ENCODE results near the gene FRG2.
A peak's percentile ranks its signal among the peaks of the same experiment; 100 is the strongest.
"Not testable (repeated sequence)": the region's sequence is repeated elsewhere in the genome, so short reads cannot be mapped to it uniquely, and the experiment has no call there.

Gene FRG2

DNA sequence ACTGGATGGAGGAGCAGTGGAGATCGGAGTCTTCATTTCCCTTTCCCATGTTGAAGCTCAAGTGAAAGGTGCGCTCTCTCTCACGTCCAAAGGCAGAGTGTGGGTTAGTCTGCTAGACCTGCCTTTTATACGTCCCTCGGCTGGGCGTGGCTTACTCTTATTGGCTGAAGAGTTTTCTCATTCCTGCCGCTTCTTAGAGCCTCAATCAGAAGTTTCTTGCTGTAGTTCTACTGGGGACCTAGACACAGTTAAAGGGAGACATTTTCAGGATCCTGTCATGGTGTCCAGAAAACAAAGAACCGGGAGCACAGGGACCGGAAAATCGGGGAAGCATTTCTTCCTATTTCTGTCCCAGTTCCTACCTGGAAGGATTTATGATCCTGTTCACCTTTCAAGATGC lies at the start of gene FRG2:
FRG2 (minus strand) TSS at position 101 of the 400 bp plus-strand sequence; CDS start at position 49, 52 bp downstream.
- not testable (repeated sequence) for H3K27ac ChIP-seq

DNA sequence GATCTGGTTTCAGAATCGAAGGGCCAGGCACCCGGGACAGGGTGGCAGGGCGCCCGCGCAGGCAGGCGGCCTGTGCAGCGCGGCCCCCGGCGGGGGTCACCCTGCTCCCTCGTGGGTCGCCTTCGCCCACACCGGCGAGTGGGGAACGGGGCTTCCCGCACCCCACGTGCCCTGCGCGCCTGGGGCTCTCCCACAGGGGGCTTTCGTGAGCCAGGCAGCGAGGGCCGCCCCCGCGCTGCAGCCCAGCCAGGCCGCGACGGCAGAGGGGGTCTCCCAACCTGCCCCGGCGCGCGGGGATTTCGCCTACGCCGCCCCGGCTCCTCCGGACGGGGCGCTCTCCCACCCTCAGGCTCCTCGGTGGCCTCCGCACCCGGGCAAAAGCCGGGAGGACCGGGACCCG lies 41.3 kb upstream of the FRG2 start:
- not testable (repeated sequence) for H3K27ac ChIP-seq

DNA sequence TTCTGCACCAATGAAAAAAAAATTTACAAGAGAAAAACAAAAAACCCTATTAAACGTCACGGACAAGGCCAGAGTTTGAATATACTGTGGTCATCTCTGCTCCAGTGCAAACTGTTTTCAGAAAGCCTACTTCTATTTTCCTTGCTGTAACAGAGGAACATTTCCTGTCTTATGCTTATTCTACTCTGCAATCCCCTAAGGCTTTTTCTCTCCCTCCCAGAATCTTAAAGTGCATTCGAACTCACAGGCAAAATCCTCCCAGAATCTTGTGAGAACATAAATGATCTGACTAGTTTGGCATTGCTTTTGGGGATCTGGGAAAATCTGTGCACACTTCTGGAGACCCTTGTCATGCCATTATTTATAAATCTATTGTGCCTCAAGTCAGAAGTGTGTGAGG lies 37.7 kb upstream of the FRG2 start:
- H3K27ac ChIP-seq: not testable (repeated sequence)

DNA sequence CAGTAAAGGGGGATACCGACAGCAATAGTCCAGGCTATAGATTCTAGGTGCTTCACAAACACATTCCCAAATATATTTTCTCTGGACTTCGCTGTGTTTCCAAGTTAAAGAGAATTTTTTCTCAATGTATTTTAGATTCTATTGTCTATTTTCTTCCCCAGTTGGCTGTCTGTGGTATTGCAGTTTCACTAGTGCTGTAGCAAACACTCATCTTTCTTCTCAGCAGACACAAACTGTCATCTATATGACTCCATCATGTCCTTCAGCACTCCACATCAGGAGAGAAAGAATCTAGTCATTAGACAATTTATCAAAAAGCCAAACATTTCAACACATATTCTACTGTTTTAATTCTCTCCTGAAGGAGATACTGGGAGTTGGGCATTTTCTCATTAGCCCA lies 37.3 kb upstream of the FRG2 start, which contains the start of gene DBET:
DBET (plus strand) TSS at position 161 of the 400 bp plus-strand sequence.
- H3K27ac ChIP-seq: not testable (repeated sequence)

DNA sequence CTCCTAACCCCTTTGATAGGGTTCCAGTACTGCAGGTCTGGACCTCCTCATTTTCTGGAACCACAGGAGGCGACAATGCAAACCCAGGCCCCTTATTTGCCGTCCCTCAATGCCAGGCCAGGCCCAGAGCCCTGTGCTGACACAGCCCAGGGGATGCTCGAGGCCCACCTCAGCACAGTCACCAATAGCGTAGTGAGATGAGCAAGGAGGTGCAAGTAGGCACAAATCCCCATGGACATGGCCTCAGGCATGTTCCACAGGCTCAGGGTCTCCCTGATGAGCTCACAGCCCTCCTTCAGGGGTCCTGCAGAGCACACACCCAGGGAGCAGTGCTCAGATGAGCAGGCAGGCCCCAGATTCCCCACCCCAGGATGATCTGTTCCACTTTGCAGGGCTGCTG lies 31.9 kb upstream of the FRG2 start:
- H3K27ac ChIP-seq: not testable (repeated sequence)

DNA sequence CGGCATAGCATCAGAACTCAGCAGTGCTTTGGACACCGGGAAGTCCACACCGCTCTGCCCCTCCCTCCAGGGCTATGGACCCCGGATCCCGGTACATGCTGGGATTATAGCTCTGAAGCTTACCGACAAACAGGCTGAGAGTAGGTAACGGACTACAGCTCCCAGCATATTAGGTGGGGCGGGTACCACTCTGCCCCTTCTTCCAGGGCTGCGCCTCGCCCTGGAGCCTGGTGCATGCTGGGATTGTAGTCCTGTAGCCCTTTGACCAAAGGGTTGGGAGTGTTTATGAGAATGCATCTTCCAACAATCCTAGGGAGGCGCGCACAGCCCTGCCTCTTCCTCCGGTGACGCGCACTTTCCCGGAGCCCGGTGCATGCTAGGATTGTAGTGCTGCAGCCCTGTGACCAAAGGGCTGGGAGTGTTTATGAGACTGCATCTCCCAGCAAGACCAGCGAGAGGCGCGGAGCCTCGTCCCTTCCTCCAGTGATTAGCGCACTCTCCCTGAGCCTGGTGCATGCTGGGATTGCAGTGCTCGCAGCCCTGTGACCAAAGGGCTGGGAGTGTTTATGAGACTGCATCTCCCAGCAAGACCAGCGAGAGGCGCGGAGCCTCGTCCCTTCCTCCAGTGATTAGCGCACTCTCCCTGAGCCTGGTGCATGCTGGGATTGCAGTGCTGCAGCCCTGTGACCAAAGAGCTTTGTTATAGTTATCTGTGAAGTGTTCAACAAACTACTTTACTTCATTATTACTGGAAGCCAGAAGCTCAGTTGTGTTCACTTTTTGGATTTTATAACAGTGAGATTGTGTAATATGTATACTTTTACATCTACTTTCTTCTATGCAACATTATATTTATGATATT lies 22.6 kb upstream of the FRG2 start:
- H3K27ac ChIP-seq: not testable (repeated sequence)

DNA sequence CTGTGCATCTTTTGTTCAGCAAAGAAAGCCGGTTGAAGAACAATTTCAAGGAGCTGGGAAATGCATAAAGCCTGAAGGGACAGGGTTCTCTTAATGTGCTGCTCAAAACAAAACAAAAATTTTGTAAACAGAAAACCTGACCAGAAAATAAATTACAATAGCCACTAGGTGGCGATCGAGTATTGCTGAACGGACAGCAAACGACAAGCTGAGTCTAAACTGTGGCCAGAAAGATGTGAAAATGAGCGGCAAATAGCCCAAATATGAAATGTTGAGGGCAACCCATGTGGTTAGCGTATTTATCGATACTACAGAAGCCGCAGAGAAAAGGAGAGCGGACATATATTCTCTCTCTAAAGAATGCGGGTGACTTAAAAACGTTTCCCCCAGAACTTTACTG lies 20.6 kb upstream of the FRG2 start:
- H3K27ac ChIP-seq: not testable (repeated sequence)

DNA sequence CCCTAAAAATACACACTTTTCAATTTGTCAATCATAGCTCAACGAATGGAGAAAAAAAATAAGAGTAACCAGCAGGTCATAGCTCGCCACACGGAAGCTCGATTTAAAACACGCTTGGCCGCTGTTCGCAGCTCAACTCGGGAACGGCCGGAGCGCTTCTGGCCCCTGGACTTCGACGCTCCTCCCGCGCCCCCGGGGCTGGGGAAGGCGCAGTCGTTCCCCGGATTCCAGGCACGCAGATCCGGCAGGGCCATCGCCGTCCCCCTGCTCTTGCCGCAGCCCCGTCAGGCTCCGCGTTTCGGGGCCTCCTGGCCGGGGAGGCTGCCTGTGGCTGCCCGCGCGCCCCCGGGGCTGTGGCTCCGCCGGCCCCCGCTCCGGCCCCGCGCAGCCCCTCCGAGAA lies 13.8 kb upstream of the FRG2 start:
- H3K27ac ChIP-seq: not testable (repeated sequence)

DNA sequence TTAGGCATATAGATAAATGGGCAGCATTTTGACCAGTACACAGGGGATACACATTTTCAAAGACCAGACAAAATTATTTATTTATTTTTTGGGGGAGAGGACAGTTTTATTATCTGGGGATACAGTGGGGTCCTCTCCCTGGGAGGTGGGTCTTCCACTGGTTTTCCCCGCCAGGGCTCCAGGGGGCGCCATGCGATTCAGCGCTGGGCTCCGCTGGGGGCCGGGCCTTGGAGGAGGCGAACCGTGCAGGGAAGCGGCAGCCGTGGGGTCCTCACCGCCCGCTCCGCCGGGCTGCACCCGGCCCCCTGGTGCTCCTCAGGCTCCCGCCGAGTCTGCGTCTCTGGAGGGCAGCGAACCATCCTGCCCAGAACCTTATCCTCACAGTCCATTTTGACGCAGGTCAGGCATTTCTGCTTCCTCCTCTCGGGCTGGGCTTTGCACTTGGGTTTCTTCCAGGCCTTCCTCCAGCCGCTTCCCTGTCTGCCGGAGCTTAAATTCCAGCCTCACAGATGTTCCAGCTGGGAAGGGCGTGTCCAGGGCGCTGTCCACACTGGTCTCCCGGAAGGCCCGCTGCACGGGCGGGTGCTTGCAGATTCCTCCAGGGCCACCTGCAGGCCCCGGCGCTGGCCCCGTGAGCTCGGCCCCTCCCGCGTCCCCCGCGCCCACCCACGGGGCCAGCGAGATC lies 10.8 kb upstream of the FRG2 start:
- TF ChIP-seq, protein P1, sequence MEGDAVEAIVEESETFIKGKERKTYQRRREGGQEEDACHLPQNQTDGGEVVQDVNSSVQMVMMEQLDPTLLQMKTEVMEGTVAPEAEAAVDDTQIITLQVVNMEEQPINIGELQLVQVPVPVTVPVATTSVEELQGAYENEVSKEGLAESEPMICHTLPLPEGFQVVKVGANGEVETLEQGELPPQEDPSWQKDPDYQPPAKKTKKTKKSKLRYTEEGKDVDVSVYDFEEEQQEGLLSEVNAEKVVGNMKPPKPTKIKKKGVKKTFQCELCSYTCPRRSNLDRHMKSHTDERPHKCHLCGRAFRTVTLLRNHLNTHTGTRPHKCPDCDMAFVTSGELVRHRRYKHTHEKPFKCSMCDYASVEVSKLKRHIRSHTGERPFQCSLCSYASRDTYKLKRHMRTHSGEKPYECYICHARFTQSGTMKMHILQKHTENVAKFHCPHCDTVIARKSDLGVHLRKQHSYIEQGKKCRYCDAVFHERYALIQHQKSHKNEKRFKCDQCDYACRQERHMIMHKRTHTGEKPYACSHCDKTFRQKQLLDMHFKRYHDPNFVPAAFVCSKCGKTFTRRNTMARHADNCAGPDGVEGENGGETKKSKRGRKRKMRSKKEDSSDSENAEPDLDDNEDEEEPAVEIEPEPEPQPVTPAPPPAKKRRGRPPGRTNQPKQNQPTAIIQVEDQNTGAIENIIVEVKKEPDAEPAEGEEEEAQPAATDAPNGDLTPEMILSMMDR (IDR thresholded peaks at IDR 0.05): peak; percentile 19
- H3K27ac ChIP-seq: not testable (repeated sequence)

DNA sequence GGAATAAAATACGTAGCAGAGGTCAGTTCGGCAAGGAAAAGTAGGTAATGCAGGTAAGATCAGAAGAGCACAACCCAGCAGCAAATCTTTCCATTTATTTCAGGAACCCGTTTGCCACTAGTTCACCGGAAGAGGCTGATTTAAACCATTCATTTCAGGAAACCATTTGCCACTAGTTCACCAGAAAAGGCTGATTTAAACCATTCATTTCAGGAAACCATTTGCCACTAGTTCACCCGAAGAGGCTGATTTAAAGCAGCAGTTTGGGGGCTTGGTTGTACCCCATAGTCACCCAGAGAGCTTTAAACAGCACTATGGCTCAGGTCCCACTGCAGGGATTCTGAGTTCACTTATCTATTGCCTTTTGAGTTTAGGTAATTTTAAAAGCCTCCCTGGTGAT lies 4.2 kb upstream of the FRG2 start:
- H3K27ac ChIP-seq: not testable (repeated sequence)

DNA sequence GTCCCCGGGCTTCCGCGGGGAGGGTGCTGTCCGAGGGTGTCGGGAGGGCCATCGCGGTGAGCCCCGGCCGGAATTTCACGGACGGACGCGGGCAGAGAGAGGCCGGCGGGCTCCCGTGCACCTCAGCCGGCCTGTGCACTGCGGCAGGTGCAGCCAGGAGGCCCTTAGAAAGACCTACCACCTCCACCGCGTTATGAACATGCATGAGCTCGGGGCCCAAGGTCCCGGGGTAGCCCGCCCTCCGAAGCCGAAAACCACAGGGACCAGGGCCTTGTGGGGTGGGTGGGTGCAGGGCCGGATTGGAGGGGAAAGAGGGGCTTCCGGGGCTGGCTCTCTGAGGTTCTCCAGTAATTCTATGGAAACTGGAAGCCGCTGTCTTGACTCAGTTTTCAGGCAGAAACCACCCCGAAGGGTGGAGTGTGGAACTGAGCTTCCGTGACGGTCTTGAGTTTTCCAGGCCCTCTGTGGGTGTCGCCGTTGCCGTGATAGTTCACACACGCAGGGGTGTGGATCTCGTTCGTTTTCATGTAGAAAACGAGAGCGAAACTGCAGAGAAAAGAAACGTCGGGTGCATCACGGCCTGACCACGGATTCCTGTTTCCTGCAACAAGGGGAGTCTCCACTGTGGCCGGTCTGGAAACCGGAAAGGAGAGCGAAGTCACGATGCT lies 4.3 kb downstream of the FRG2 start:
- not testable (repeated sequence) for H3K27ac ChIP-seq

DNA sequence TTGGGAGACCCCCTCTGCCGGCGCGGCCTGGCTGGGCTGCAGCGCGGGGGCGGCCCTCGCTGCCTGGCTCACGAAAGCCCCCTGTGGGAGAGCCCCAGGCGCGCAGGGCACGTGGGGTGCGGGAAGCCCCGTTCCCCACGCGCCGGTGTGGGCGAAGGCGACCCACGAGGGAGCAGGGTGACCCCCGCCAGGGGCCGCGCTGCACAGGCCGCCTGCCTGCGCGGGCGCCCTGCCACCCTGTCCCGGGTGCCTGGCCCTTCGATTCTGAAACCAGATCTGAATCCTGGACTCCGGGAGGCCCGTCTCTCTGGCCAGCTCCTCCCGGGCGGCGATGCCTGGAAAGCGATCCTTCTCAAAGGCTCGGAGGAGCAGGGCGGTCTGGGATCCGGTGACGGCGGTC lies 5.1 kb downstream of the FRG2 start:
- not testable (repeated sequence) for H3K27ac ChIP-seq

DNA sequence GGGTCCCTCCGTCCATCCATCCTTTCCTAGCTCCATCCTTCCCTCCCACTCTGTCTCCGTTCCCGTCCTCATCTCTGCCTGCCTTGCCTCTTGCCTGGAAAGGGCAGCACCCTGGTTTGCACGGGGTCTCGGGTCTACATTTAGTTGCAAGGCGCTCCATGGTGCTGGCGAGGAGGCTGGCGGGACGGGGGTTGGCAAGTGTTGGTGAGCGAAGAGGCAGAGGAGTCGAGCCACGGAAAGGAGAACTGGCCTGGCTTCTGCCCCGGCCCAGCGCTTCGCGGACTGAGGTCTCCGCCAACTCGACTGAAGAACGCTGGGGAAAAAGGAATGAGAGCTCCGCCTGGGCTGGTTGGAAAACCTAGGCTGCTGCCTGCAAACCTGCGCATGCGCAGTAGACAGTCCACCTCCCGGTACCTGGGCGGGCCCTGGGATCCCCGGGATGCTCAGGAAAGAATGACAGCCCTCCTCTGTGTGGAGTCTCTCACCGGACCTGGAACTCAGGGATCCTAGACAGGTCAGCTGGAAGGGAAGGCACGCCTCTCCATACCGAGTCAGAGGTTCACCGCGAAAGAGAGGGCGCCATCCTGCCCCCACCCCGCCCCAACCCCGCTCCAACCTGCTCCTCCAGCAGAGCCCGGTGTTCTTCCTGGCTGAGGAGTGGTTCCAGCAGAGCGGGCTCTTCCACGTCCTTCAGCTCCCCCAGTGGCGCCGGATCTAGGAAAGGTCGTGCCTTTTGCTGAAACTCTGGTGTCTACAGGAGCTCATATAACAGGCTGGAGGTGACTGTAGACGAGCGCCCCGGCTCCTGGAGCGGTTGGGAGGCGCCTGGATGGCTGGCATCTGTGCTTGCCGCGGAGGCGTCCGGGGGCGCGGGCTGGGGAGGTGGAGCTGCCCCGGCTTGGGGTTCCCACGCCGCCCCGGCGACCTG lies 6.0 kb downstream of the FRG2 start:
- no peak for TF ChIP-seq ZFX (IDR thresholded peaks at IDR 0.05; ENCODE audit: borderline replicate concordance)

DNA sequence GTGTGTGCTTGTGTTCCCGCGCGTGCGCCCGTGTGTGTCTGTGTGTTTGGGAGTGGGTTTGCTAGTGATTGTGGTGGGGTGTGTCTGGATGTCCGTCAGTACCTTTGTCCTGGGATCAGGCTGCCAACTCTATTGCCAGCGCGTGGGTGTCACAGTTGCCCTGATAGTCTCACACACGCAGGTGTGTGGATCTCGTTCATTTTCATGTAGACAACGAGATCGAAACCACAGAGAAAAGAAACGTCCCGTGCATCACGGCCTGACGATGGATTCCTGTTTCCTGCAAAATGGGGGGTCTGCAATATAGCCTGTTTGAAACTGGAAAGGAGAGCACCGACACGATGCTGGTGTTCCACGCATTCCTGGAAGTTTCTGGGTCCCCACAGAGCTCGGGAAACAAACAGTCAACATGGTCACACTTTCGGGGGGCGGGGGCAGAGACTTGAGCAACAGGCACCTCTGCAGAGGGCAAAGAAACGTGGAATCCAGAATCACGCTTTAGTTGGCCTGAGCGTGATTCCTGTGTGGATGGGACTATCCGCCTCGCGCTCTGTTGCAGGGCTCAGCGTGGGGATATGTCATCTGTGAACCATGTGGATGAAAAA lies 7.1 kb downstream of the FRG2 start:
- not testable (repeated sequence) for H3K27ac ChIP-seq

More for the DNA sequence above, 6.0 kb downstream of the FRG2 start:
- no peak overlapping the region for H3K27ac ChIP-seq
